Kidney (tissue), 14 donors: ENCODE measurements around the gene SNX25. TPM values are rescaled to one million over a fixed set of nuclear protein-coding genes. Genes with fewer than 3 reads are reported as not detected.

ENCODE experiments used
- DNase-seq, 5 donors: peaks; one replicate each; pipeline ENCODE4 v3.0.0-alpha.2; 2013 to 2020
- FAIRE-seq: peaks from 2 replicates; lab custom pipeline; 2012; peaks lifted over from hg19 to GRCh38; lab: Jason Lieb, UNC
- H3K27ac ChIP-seq, 2 donors: one replicate each; pipeline ENCODE4 v1.7.0; 2013; ENCODE audit warnings: low read depth in 2 of 2, low read length in 2 of 2, inconsistent platforms in 1 of 2
- H3K27me3 ChIP-seq: one replicate; pipeline ENCODE4 v1.7.1; 2013; ENCODE audit warnings: low read length, inconsistent platforms; ENCODE audit not compliant: control insufficient read depth, insufficient read depth
- H3K36me3 ChIP-seq, 3 donors: one replicate each; pipeline versions ENCODE4 v1.7.0 to v1.7.1; 2013; ENCODE audit warnings: low read length in 3 of 3, control low read depth in 1 of 3, inconsistent platforms in 1 of 3; ENCODE audit not compliant: insufficient read depth in 3 of 3, control insufficient read depth in 2 of 3
- H3K4me1 ChIP-seq, 3 donors: one replicate each; pipeline versions ENCODE4 v1.7.0 to v1.7.1; 2013; ENCODE audit warnings: low read length in 3 of 3, inconsistent platforms in 1 of 3, low read depth in 1 of 3; ENCODE audit not compliant: control insufficient read depth in 2 of 3, insufficient read depth in 2 of 3
- H3K4me3 ChIP-seq, 3 donors: one replicate each; pipeline versions ENCODE4 v1.7.0 to v1.8.1; 2013; ENCODE audit warnings: low read length in 3 of 3, control low read depth in 1 of 3, inconsistent platforms in 1 of 3
- H3K9ac ChIP-seq, 3 donors: one replicate each; pipeline versions ENCODE4 v1.7.0 to v1.7.1; 2013; ENCODE audit warnings: low read length in 3 of 3, control low read depth in 1 of 3, inconsistent platforms in 1 of 3
- H3K9me3 ChIP-seq, 3 donors: one replicate each; pipeline versions ENCODE4 v1.7.0 to v1.7.1; 2013; ENCODE audit warnings: low read length in 3 of 3, control low read depth in 1 of 3, inconsistent platforms in 1 of 3; ENCODE audit not compliant: control insufficient read depth in 2 of 3, insufficient read depth in 1 of 3
- CTCF ChIP-seq: IDR thresholded peaks from 3 replicates; pipeline ENCODE4 v1.5.1; 2012; ENCODE audit warnings: mild to moderate bottlenecking, moderate library complexity, borderline replicate concordance; ENCODE audit not compliant: insufficient read depth; ENCODE audit errors: extremely low read depth
- intact Hi-C: fragments of 100-400 bp; cut with DNase I; formaldehyde crosslinking; loops from one replicate; pipeline ENCODE4 v1.11.1; 2022
- polyA plus RNA-seq: library from polyadenylated mRNA; stranded (reverse); fragments of 350-450 nt; fragmentation: Illumina TruSeq; extraction: RNeasy Lipid Tissue Mini Kit (QIAGEN cat#74804); gene quantifications from one replicate; pipeline ENCODE4 v1.2.3, GENCODE V29; 2014; ENCODE audit warnings: low read depth, low replicate concordance; ENCODE audit not compliant: insufficient read depth
- total RNA-seq: library from RNA; stranded (reverse); fragmentation: NEBNext Ultra II Directional; extraction: Animal tissue kit (Norgen Biotek cat#: 25700); gene quantifications from one replicate; pipeline ENCODE4 v1.2.1, GENCODE V29; 2021
- donor health status: control.
- donor health status: control.
- donor health status: control.
- donor health status: control.
- donor health status: control.
- donor health status: DM: yes; HTN: yes; CAD: no.
- donor health status: Normal renal cell carcinoma (clear cell type).

Gene SNX25
- total and polyA plus RNA-seq, 2 donors from 2014 or later = 8.9 to 19.4 TPM

- intact Hi-C loops = no loop called here
- DNase-seq (no peak), FAIRE-seq (no peak)
- H3K4me3 ChIP-seq = no peak overlapping the region
- TF ChIP-seq CTCF = no peak
- no peak overlapping the region for H3K27ac ChIP-seq
- H3K4me1 ChIP-seq = no peaks in the 10 kb centered on the region
- H3K36me3 ChIP-seq = peaks cover 0 to 4% (median 0%) of the 10 kb centered on the region in 3 donors
- H3K27me3 ChIP-seq = no peaks in the 10 kb centered on the region
- H3K9ac ChIP-seq = no peak overlapping the region
- no peaks in the 10 kb centered on the region for H3K9me3 ChIP-seq
These were observed 164.6 kb downstream of the SNX25 start for GRCh38 chr4:185374027-185374426.

- FAIRE-seq (no peak), DNase-seq (no peak)
- Histone ChIP-seq H3K27me3 (no peaks in the 10 kb centered on the region), H3K27ac (no peak overlapping the region), H3K4me1 (no peaks in the 10 kb centered on the region), H3K9me3 (no peaks in the 10 kb centered on the region), H3K36me3 (peaks cover 0 to 4% (median 0%) of the 10 kb centered on the region in 3 donors), H3K9ac (no peak overlapping the region), H3K4me3 (no peak overlapping the region)
- no peak for TF ChIP-seq CTCF
- intact Hi-C loops = no loop called here
These were observed 165.2 kb downstream of the SNX25 start for GRCh38 chr4:185374573-185374972.

- FAIRE-seq = no peak
These were observed 168.9 kb downstream of the SNX25 start for GRCh38 chr4:185378264-185378663.

More at GRCh38 chr4:185378264-185378663, 168.9 kb downstream of the SNX25 start:
- Histone ChIP-seq H3K4me1 (no peaks in the 10 kb centered on the region), H3K27me3 (no peaks in the 10 kb centered on the region), H3K27ac (no peak overlapping the region), H3K9ac (no peak overlapping the region), H3K4me3 (no peak overlapping the region), H3K36me3 (no peaks in the 10 kb centered on the region), H3K9me3 (no peaks in the 10 kb centered on the region)
- TF ChIP-seq CTCF = no peak
- intact Hi-C loops = no loop called here
- DNase-seq = no peak
